Measurements from ENCODE around the gene ZFAND5.

Gene ZFAND5

DNA sequence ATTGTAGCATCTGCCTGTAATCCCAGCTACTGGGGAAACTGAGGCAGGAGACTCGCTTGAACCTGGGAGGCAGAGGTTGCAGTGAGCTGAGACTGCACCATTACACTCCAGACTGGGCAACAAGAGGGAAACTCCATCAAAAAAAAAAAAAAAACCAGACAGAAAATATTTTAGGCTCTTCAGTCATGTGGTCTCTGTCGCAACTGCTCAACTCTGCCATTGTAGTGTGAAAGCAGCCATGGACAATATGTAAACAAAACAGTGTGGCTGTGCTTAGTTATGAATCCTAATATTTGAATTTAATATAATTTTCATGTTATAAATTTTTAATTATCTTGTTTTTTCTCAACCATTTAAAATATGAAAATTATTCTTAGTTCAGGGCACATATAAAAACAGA is 38.4 kb downstream of the ZFAND5 start:
- DNase-seq: no peak

DNA sequence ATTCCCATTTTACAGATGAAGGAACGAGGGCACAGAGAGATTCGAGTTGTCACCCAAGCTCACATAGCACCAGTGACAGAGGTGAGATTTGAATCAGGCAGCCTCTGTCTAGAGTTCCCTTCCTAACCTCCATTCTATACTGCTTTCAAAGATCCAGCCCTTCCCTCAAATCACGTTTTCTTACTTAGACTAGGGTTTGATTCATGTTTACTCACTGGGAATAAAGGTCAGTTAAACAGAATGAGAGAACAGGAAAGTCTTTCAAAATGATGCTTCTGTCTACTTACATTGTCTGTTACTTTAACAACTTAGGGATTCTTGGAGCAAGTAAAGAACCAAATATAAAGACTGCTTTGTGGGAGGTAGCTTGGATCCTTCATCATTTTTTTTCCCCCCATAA is 40.0 kb downstream of the ZFAND5 start:
- no peak for DNase-seq

DNA sequence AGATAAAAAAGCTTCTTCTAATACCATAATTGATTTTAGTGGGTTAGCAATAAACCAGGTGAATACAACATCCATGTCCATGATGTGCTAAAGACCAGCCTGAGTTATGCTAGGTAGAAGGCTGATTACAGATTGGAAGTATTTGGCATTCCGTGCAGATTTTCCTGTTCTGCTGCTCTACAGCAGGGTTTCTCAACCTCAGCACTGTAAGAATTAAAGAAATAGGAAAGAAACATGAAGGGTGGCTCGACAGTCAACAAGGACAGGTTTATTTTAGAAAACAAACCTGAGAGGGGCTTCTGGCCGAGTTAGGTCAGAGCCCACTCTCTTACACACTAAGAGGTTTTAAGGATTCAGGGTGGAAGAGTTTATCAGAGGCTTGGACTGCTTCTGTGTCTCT is 42.3 kb downstream of the ZFAND5 start:
- no peak for DNase-seq

DNA sequence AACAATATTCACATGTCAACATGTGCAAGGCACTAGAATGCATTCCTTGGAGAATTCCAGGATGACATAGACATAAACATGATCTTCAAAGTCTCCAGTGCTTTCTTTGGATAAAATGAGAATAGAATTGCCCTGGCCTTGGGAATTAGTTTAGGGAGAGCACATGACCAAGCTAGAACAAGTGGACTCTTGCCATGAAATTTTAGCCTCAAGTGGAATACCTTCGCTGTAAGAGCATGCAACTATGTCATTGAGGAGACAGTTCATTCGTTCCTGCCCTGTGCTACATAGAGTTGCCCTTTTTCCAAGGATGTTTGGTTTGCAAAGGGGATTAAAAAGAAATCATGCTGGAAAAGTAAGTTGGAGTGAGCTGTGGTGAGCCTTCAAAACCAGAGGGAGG is 42.7 kb downstream of the ZFAND5 start:
- no peak for DNase-seq

DNA sequence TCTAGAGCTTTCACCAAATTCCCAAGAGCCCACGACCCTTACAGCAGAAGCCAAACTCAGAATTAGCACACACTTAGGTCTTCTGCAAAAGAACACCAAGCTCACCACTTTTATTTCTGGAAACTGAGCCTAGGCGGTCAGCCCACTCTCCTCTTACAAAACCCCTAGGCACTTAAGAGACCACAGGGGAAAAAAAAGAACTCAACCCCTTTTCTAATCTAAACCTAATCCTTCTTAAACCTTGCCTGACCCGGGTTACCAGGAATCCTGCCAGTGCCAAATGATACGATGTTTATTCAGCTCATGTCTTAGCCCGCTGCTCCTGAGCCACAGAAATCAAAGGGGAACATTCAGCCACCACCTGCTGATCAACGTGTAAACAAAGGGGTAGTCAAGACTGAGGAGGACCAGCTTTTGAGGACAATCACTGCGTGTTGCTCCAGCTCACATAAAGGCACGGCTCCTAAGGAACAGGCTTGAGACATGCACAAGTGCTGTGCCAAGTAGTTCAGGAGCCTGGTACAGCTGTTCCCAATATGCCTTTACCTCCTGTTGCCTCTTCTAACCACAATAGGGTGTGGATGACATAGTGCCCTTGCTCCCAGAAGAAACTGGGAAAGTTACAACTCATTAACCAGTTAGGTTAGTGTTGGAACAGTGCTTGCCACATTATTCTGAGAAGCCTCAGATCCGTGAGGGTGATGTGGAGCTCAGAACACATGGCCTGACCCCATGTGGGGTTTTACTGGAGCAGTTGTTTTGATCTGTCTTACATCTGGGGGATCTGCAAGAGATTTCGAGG is 49.3 kb downstream of the ZFAND5 start:
- DNase-seq: peak; percentile 44

DNA sequence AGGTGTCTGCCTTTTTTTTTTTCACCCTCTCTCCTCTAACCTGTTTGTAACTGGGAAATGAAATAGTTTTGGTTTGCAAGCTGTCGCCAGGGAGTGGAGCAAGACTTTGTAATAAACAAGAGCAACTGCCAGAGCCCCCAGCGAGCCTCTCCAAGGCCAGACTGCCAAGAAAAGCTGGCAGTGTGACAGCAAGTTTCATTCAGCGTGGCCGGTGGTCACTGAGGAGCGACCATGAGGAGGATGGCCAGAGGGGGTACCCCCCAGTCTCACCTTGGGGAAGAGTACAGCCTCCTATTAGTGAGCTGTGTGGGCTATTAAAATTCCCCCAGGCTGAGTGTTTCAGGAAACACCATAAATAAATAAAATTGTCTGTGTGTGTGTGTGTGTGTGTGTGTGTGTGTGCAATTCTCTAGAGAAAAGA is 49.9 kb downstream of the ZFAND5 start:
- DNase-seq: peak; percentile 48

DNA sequence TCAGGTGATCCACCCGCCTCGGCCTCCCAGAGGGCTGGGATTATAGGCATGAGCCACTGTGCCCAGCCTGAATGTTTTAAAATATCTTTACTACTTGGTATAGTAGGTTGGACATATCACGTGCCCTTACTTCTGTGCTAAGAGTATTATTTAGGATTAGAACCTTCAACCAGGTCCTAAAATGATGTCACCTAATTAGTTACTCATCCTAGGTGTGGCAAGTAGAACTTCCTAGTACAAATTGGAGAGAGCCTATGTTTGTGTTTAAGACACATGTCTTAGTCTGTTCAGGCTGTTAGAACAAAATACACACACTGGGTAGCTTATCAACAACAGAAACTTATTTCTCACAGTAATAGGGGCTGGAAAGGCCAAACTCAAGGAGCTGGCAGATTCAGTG is 51.5 kb downstream of the ZFAND5 start:
- DNase-seq: no peak

DNA sequence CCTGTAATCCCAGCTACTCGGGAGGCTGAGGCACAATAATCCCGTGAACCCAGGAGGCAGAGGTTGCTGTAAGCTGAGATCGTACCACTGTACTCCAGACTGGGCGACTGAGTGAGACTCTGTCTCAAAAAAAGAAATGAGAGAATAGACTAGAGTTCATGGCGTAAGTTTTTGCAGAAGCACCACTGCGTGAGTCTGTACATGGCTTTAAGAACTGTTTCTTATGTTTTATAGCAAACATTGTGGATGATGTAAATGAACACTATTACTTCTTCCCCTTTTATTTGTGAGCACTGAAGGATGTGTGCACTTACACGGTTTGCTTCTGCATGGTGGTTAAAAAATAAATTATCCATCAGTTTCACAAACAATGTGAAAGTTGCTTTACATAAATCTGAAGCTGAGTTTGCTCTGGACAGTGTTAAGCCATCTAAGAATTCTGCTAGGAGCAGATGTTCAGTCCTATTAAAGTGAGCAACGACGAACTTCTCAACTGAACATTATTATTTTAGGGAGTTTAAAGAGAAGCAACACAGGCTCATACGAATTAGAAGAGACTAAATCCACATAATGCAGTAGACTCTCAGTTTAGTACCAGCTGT is 52.5 kb downstream of the ZFAND5 start:
- no peak for DNase-seq

DNA sequence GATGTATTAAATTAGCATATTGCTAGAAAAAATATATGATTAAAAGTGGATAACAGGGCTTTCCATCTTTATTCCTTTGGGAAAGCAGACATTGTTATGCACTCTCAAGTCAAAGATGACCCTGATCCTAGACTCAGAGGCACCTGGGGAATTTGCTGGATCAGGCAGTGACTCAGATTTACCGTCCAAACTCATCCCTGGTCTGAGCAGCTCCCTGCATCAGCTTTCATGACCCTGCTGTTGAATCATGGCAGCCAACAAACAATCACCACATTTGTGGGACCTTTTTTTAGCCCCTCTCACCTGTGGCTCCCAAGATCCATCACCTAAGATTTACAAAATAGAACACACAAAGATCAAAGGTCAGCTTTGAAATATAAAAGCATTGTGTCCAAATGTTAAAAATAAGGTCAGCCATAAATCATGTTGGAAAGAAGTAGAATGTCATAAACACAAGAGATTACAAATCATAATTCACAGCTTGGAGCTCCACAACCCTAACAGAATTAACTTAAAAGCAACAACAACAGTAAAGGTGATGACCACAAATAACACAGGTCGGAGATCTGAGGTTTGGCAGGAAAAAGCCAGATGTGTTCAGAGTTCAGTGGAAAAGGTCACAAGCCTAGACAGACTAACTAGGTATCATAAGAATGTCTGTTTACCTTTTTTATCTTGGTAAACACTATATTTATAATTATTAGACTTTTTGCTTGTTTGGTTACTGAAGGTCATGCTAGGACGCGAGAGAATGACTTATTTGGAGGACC is 55.5 kb downstream of the ZFAND5 start:
- DNase-seq: no peak

DNA sequence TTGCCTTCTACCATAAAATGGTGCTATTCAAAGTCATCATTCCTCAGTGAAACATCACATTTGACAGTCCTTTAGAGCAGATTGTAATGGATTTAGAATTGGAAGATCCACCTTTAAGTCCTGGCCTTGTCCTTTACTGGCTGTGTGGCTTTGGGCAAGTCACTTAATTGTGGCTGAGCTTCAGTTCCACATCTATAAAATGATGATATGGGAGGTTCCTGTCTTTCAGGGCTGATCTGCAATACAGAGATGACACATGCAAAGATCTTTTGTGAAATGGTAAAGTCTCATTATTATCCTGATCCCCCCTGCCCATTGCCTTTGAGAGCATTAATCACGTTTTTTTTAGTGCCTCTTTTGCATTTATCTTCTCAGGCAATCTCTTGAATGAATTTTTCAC is 58.2 kb downstream of the ZFAND5 start:
- no peak for DNase-seq

DNA sequence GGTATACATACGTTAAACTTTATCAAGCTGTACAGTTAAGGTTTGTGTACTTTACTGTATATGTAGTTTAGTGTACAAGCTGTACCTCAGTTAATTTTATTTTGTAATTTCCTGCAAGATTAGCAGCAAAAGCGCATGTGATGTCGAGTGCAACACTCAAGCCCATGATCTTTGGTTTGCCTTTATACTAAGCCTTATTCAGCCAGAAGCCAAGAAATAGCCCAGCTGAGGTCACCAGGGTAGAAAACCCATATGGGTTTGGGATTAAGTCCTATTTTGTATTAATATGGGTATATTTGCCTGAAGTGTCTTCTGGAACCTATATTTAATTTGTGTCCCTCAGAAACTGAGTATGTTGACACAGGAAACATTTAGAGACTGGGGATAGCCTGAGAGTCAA is 59.3 kb downstream of the ZFAND5 start:
- no peak for DNase-seq

DNA sequence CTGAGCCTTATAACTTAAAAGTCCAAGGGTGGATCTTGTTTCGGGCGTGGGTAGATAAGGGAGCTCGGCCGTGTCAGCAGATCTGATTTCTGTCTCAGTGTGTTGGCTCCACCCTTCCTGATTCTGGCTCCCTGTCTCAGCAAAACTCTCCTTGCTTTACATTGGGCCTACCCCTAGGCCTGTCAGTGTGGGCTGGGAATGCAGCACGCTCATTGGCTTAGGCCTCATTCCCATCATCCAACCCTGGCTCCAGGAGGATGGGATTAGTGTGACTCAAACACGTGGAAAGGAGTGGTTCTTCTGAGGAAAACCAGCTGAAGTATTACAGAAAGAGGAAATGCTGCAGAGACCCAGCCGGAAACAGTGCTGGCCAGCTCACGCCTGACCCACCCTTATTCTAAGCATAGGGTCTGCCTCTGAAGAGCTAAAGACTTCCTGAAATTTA is 59.9 kb downstream of the ZFAND5 start:
- peak; percentile 29 for DNase-seq

DNA sequence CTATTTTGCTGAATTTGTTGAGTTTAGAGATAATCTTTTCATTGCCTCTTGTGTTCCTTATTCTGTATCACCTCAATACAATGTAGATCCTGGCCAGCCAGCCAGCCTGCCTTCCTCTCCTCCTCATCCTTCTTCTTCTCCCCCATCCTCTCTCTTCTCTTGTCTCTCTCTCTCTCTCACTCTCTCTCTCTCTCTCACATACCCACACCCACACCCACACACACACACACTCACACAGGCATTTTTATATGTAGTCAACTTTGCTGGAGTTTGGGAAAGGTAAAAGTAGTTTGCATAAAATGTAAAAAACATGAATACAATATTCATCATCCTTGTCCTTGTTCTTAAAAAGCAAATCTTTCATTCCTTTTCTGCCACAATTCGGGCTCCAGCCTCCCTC is 60.5 kb downstream of the ZFAND5 start:
- no peak for DNase-seq
